HepG2 (cell line): ENCODE data around the gene SLCO2B1.

Source experiments
- CTCF ChIP-seq: sonication (generic); formaldehyde crosslinking; IDR thresholded peaks from 2 replicates; pipeline ENCODE4 v1.5.0; 2020; ENCODE audit warnings: mild to moderate bottlenecking, missing genetic modification reagents, moderate library complexity
- FUBP1 ChIP-seq: sonication (generic); formaldehyde crosslinking; IDR thresholded peaks from 2 replicates; pipeline ENCODE4 v1.5.1; 2020; ENCODE audit warnings: missing genetic modification reagents, mild to moderate bottlenecking, borderline replicate concordance
- GATAD1 ChIP-seq: IDR thresholded peaks from 2 replicates; pipeline ENCODE4 v1.6.1; 2016; ENCODE audit warnings: missing genetic modification reagents, missing compliant biosample characterization
- GPBP1L1 ChIP-seq: sonication (generic); formaldehyde crosslinking; IDR thresholded peaks from 2 replicates; pipeline ENCODE4 v1.5.0; 2020; ENCODE audit warnings: mild to moderate bottlenecking, missing genetic modification reagents
- HIVEP1 ChIP-seq: sonication (generic); formaldehyde crosslinking; IDR thresholded peaks from 2 replicates; pipeline ENCODE4 v1.4.0; 2020; ENCODE audit warnings: mild to moderate bottlenecking, missing genetic modification reagents
- HMGXB4 ChIP-seq, 2 experiments: sonication (generic) in 1 of 2; formaldehyde crosslinking in 1 of 2; IDR thresholded peaks; 2 replicates each; pipeline versions ENCODE4 v1.4.0 to v1.6.1; 2018 to 2020; ENCODE audit warnings: missing genetic modification reagents in 2 of 2, borderline replicate concordance in 1 of 2, low read depth in 1 of 2, mild to moderate bottlenecking in 1 of 2, missing biosample characterization in 1 of 2
- MAZ ChIP-seq, 2 experiments: sonication (generic) in 1 of 2; formaldehyde crosslinking in 1 of 2; IDR thresholded peaks; 2 replicates each; pipeline versions ENCODE4 v1.5.0 to v1.6.1; 2012 to 2020; ENCODE audit warnings: low read depth in 2 of 2, mild to moderate bottlenecking in 2 of 2, borderline replicate concordance in 1 of 2, improper control_type of control experiment in 1 of 2, low read length in 1 of 2, missing genetic modification reagents in 1 of 2, moderate library complexity in 1 of 2
- PBX3 ChIP-seq: sonication (generic); formaldehyde crosslinking; IDR thresholded peaks from 2 replicates; pipeline ENCODE4 v1.8.1; 2023; ENCODE audit warnings: missing genetic modification reagents, inconsistent platforms, borderline replicate concordance
- REST ChIP-seq, 2 experiments: IDR thresholded peaks; 2 replicates each; pipeline ENCODE4 v1.6.1; 2011 to 2012; ENCODE audit warnings: low read length in 2 of 2, borderline replicate concordance in 1 of 2, low read depth in 1 of 2, mild to moderate bottlenecking in 1 of 2, moderate library complexity in 1 of 2
- USF2 ChIP-seq, 2 experiments: sonication (generic) in 1 of 2; formaldehyde crosslinking in 1 of 2; IDR thresholded peaks; 2 replicates each; pipeline versions ENCODE4 v1.5.1 to v1.6.1; 2011 to 2020; ENCODE audit warnings: borderline replicate concordance in 1 of 2, low read depth in 1 of 2, low read length in 1 of 2, mild to moderate bottlenecking in 1 of 2, missing genetic modification reagents in 1 of 2, moderate library complexity in 1 of 2

GRCh38 chr11:75233754-75234172 is 82.9 kb downstream of the SLCO2B1 start:
- no peak for TF ChIP-seq MAZ (IDR thresholded peaks at IDR 0.05; ENCODE audit: borderline replicate concordance, low read depth, low read length)
- no peak for TF ChIP-seq MAZ (CRISPR knock-in tag; IDR thresholded peaks at IDR 0.05; ENCODE audit: low read depth)
- TF ChIP-seq USF2 (IDR thresholded peaks at IDR 0.05; ENCODE audit: low read depth, low read length) = no peak
- TF ChIP-seq USF2 (CRISPR knock-in tag; IDR thresholded peaks at IDR 0.05; ENCODE audit: borderline replicate concordance) = no peak
- no peak for TF ChIP-seq FUBP1 (CRISPR knock-in tag)
- TF ChIP-seq HIVEP1 (CRISPR knock-in tag) = no peak
- TF ChIP-seq GPBP1L1 (CRISPR knock-in tag) = no peak
- TF ChIP-seq CTCF = no peak
- TF ChIP-seq GATAD1 (CRISPR knock-in tag) = 0 out of 2 replicates have a peak, but pooled peaks have one; percentile 56
- TF ChIP-seq HMGXB4 (CRISPR knock-in tag; IDR thresholded peaks at IDR 0.05; ENCODE audit: borderline replicate concordance in 1 of 2, low read depth in 1 of 2) = no peak
- peak; percentile 95 to 98 for TF ChIP-seq REST (IDR thresholded peaks at IDR 0.05; ENCODE audit: borderline replicate concordance in 1 of 2, low read depth in 1 of 2, low read length in 2 of 2)
- TF ChIP-seq PBX3 = 0 out of 2 replicates have a peak, but pooled peaks have one; percentile 50
